GM18505 (cell line): Measurements from ENCODE around the gene CD300LG.
"Not testable (repeated sequence)": the region's sequence is repeated elsewhere in the genome, so short reads cannot be mapped to it uniquely, and the experiment has no call there.

ENCODE experiments used
- ATAC-seq: cut with Tn5 transposase; IDR thresholded peaks from one replicate; pipeline ENCODE4 v1.9.1; 2021; ENCODE audit not compliant: unreplicated experiment
- POLR2A ChIP-seq: IDR thresholded peaks from 4 replicates; pipeline ENCODE4 v1.6.1; 2011; ENCODE audit warnings: borderline replicate concordance; ENCODE audit not compliant: insufficient read depth, insufficient read length; ENCODE audit errors: extremely low read depth

Gene CD300LG

DNA sequence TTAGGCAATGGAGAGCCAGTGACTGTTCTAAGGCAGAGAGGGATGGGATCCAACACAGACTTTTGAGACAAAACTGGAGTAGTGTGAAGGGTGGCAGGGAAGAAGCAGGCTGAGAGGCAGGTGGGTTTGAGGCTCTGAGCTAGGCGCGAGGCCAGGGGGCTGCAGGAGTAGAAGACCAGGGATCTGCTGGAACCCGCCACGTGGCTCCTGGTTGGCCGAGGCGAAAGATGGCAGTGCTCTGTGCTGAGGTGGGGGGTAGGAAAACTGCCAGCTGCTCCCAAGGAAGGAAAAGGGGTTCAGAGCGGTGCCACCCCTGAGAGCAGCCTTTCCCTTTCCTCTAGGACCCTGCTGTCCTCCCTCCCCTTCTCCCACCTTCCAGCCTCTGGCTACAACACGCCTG, 5.6 kb downstream of the CD300LG start:
- no peak for ATAC-seq

DNA sequence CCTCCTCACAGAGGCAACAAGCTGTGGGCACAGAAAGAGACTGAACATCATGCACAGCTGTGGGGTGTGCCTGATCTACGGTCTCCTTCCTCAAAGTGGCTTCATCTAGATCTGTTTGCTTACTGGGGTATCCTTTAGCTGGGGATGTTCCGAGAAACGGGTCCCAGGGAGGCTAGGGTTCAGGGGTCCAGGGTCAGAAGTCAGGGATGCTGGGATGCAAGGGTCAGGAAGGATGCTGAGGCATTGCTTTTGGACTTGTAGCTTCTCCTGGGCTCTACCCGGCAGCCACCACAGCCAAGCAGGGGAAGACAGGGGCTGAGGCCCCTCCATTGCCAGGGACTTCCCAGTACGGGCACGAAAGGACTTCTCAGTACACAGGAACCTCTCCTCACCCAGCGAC, 6.6 kb downstream of the CD300LG start:
- TF ChIP-seq POLR2A = no peak
- ATAC-seq = no peak

More for the DNA sequence above, 5.6 kb downstream of the CD300LG start:
- TF ChIP-seq POLR2A = no peak

- no peak for TF ChIP-seq POLR2A
- no peak for ATAC-seq
These were observed 7.5 kb downstream of the CD300LG start for GRCh38 chr17:43854498-43854897.

- no peak for ATAC-seq
- TF ChIP-seq POLR2A = no peak
These were observed 8.1 kb downstream of the CD300LG start for GRCh38 chr17:43855061-43855460.

- no peak for ATAC-seq
- TF ChIP-seq POLR2A = no peak
These were observed 9.2 kb downstream of the CD300LG start for GRCh38 chr17:43856141-43856540.

GRCh38 chr17:43857141-43857540, 10.2 kb downstream of the CD300LG start:
- TF ChIP-seq POLR2A = no peak
- ATAC-seq = no peak

GRCh38 chr17:43857957-43858600, 11.1 kb downstream of the CD300LG start:
- no peak for TF ChIP-seq POLR2A
- no peak for ATAC-seq

DNA sequence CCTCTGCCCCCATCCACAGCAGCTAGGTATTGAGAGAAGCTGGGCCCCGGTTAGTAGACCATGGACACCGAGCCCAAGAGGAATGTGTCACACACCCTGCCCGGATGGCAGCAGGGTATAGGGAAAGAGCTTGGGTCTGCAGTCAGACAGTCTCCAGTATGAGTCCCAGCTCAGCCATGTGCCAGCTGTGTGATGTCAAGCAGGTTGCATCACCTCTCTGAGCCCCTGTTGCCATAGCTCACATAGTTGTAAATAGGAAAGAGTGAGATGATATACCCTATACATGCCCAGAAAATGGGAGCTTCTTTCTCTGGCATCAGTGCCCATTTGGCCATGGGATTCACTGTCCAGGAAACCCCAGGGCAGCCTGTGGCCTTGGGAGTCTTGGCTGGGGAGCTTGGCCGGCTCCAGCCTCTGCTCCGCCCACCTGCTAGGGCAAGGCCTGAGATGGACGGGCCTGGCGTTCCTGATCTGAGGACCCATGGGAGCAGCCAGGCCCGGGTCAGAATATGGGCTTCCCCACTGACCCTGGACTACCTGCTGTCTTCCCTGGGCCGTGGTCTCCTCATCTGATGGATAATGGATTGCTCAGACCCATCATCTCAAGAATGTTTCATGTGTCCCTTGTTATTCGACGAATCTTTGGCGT, 13.2 kb downstream of the CD300LG start:
- ATAC-seq = no peak
- no peak for TF ChIP-seq POLR2A

DNA sequence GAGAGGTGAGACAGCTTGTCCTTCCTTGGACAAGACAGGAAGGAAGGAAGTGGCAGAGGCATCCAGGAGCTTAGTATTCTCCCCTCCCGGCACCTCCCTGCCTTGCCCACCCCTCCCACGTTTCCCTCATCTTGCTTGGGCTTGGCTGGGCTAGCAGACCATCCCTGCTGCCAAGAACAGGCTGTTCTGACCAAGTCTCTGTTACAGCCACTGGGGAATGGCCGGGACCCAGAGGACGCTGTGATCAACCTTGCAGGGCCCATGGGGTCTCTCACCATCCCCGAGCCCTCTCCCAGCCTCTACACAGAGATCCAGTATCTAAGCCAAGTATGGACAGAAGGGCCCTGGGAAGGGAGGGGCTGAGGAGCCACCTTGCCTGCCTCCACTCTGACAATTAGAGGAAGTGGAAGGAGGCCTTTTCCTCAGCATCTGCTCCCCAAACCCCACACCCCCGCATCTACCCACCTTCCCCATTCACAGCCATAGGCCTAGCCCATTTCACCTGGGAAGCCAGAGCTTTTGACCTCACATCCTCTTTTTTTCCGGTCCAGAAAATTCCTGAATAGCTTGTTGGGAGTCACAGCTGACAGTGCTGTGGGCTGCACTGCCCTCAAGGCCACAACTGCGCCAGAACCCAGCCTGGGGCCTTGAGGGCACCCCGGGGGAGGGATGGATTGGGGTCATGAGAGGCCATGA, 14.1 kb downstream of the CD300LG start:
- ATAC-seq = no peak
- no peak for TF ChIP-seq POLR2A

DNA sequence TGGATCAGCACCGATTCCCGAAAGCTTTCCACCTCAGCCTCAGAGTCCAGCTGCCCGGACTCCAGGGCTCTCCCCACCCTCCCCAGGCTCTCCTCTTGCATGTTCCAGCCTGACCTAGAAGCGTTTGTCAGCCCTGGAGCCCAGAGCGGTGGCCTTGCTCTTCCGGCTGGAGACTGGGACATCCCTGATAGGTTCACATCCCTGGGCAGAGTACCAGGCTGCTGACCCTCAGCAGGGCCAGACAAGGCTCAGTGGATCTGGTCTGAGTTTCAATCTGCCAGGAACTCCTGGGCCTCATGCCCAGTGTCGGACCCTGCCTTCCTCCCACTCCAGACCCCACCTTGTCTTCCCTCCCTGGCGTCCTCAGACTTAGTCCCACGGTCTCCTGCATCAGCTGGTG, 15.0 kb downstream of the CD300LG start:
- no peak for TF ChIP-seq POLR2A
- no peak for ATAC-seq

DNA sequence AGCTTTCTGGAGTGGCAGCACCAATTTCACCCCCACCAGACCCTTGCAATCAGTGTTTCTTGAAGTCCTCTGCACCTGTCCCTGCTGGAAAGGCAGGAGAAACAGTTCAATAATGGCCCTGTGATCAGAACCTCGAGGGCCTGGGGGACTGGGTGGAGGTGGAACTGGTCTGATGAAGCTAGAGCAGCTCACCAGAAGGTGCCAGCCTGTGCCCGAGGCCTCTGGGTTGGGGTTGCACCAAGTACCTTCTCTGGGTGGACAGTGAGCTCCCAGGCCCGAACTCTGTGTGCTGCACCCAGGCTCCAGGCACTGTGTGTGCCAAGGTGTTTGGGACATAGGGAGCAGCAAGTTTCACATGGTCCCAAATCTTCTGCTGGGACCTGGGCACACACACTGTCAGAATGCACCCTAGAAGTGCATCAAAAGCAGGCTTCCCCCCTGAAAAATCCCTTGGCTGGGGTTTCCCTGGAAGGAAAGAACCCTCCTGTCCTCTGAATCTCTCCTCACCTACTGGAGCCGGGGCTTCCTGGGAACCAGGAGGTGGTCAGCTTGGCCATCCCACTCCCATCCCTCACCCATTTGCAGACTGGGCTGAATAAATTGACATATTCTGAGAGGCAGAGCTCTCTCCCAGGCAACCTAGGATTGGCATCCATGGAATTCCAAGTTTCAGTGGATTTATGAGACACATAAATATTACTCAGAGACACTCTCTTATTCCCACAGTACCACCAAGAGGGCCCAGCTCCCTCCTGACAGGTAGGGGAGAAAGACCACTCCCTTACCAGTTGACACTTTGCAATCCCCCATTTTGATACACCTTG, 17.4 kb downstream of the CD300LG start:
- no peak for ATAC-seq
- TF ChIP-seq POLR2A = no peak

GRCh38 chr17:43868226-43868994, 21.4 kb downstream of the CD300LG start:
- ATAC-seq = no peak
- TF ChIP-seq POLR2A = no peak

GRCh38 chr17:43869031-43869430, 22.1 kb downstream of the CD300LG start:
- not testable (repeated sequence) for ATAC-seq
